ENCODE results near the gene SMAD7.

GRCh38 chr18:48908916-48909315 is 41.8 kb downstream of the SMAD7 start:
- TF ChIP-seq, protein P1, sequence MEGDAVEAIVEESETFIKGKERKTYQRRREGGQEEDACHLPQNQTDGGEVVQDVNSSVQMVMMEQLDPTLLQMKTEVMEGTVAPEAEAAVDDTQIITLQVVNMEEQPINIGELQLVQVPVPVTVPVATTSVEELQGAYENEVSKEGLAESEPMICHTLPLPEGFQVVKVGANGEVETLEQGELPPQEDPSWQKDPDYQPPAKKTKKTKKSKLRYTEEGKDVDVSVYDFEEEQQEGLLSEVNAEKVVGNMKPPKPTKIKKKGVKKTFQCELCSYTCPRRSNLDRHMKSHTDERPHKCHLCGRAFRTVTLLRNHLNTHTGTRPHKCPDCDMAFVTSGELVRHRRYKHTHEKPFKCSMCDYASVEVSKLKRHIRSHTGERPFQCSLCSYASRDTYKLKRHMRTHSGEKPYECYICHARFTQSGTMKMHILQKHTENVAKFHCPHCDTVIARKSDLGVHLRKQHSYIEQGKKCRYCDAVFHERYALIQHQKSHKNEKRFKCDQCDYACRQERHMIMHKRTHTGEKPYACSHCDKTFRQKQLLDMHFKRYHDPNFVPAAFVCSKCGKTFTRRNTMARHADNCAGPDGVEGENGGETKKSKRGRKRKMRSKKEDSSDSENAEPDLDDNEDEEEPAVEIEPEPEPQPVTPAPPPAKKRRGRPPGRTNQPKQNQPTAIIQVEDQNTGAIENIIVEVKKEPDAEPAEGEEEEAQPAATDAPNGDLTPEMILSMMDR (conservative IDR thresholded peaks at IDR 0.05): no peak
- TF ChIP-seq EZH2 (IDR thresholded peaks at IDR 0.05; ENCODE audit: low read depth): no peak
